ENCODE data around the gene GSTP1. TPM values are rescaled to one million over a fixed set of nuclear protein-coding genes. Genes with fewer than 3 reads are reported as not detected.

GSTP1 gene
- total RNA-seq, result 495 and 721 TPM in 2 replicates

DNA sequence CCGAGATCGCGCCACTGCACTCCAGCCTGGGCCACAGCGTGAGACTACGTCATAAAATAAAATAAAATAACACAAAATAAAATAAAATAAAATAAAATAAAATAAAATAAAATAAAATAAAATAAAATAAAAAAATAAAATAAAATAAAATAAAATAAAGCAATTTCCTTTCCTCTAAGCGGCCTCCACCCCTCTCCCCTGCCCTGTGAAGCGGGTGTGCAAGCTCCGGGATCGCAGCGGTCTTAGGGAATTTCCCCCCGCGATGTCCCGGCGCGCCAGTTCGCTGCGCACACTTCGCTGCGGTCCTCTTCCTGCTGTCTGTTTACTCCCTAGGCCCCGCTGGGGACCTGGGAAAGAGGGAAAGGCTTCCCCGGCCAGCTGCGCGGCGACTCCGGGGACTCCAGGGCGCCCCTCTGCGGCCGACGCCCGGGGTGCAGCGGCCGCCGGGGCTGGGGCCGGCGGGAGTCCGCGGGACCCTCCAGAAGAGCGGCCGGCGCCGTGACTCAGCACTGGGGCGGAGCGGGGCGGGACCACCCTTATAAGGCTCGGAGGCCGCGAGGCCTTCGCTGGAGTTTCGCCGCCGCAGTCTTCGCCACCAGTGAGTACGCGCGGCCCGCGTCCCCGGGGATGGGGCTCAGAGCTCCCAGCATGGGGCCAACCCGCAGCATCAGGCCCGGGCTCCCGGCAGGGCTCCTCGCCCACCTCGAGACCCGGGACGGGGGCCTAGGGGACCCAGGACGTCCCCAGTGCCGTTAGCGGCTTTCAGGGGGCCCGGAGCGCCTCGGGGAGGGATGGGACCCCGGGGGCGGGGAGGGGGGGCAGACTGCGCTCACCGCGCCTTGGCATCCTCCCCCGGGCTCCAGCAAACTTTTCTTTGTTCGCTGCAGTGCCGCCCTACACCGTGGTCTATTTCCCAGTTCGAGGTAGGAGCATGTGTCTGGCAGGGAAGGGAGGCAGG, at the start of gene GSTP1:
Gene GSTP1, plus strand, starts transcription at position 566 of the 958 bp plus-strand sequence. Its CDS starts 32 bp downstream, at position 598.
- peak; percentile 93 for DNase-seq (ENCODE audit: low read depth)
- TF ChIP-seq, protein P1, sequence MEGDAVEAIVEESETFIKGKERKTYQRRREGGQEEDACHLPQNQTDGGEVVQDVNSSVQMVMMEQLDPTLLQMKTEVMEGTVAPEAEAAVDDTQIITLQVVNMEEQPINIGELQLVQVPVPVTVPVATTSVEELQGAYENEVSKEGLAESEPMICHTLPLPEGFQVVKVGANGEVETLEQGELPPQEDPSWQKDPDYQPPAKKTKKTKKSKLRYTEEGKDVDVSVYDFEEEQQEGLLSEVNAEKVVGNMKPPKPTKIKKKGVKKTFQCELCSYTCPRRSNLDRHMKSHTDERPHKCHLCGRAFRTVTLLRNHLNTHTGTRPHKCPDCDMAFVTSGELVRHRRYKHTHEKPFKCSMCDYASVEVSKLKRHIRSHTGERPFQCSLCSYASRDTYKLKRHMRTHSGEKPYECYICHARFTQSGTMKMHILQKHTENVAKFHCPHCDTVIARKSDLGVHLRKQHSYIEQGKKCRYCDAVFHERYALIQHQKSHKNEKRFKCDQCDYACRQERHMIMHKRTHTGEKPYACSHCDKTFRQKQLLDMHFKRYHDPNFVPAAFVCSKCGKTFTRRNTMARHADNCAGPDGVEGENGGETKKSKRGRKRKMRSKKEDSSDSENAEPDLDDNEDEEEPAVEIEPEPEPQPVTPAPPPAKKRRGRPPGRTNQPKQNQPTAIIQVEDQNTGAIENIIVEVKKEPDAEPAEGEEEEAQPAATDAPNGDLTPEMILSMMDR (IDR thresholded peaks at IDR 0.05; ENCODE audit: insufficient read depth, low read depth, low read length), result peak; percentile 68
- peak within 1 kb of the TSS; percentile 80 for H3K4me3 ChIP-seq (ENCODE audit: low read depth, low read length)

DNA sequence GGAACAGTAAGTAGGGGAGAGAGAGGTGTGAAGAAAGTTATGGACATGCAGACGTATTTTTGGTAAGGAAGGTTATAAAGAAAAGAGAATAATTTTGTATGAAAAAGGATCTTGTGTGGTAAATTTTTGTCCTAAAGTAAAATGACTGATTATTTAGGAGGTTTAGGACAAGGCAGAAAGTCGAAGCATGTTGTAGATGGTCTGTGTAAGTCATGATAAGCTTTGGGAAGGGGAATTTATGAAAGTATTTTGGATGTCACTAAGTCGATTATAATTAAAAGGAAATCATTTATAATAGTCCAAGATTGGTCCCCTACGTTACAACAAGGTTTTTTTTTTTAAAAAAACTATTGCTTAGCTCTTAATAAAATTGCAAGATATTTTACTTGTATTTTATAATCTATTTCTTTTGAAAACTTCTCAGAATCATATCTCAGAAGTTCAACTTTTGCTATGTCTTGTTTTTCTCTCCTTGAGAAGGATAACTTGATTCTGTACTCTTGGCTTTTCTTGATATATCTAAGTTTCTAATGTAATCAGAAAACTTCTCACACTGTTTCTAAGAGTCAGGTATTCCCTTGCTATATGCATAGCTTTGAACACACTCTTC, 49.4 kb upstream of the GSTP1 start:
- peak; percentile 6 for DNase-seq (ENCODE audit: low read depth)
- H3K4me3 ChIP-seq (ENCODE audit: low read depth, low read length), result no peak overlapping the region
- TF ChIP-seq, protein P1 (IDR thresholded peaks at IDR 0.05; ENCODE audit: insufficient read depth, low read depth, low read length), result no peak

DNA sequence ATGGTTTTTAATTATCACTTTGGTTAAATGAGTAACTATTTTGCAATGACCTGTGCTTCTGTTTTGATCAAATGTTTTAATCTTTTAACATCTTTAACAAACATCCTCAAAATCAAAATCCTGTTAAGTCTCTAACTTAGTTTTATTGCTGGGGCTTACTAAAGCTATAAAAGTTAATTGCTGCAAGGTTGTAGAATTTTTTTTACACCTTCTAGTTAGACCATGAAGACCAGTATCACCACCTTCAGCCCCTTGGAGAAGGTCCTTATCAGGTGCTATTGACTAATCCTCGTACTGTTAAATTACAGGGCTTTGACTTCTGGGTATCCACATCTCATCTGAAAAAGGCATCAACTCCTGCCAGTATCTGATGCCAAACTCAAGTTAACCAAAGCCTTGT, 48.1 kb upstream of the GSTP1 start:
- H3K4me3 ChIP-seq (ENCODE audit: low read depth, low read length), result no peak overlapping the region
- no peak for DNase-seq (ENCODE audit: low read depth)
- TF ChIP-seq, protein P1 (IDR thresholded peaks at IDR 0.05; ENCODE audit: insufficient read depth, low read depth, low read length), result no peak

DNA sequence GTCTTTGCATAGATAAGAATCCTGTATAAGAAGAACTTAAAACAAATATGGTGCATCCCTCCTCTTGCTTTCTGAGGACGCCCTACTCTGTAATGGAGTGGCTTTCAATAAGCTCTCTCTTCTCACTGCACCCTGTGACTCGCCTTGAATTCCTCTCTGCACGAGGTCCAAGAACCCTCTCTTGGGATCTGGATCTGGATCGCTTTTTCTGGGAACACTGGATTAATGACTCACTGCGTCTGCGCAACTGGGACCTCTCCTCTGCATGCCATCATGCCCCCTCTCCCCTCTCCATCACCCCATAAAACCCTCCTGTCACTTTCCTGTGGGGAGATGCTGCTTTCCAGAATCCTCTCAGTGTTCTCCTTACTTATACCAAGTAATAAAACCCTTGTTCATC, 45.3 kb upstream of the GSTP1 start:
- H3K4me3 ChIP-seq (ENCODE audit: low read depth, low read length), result no peak overlapping the region
- TF ChIP-seq, protein P1 (IDR thresholded peaks at IDR 0.05; ENCODE audit: insufficient read depth, low read depth, low read length), result no peak
- peak; percentile 12 for DNase-seq (ENCODE audit: low read depth)

DNA sequence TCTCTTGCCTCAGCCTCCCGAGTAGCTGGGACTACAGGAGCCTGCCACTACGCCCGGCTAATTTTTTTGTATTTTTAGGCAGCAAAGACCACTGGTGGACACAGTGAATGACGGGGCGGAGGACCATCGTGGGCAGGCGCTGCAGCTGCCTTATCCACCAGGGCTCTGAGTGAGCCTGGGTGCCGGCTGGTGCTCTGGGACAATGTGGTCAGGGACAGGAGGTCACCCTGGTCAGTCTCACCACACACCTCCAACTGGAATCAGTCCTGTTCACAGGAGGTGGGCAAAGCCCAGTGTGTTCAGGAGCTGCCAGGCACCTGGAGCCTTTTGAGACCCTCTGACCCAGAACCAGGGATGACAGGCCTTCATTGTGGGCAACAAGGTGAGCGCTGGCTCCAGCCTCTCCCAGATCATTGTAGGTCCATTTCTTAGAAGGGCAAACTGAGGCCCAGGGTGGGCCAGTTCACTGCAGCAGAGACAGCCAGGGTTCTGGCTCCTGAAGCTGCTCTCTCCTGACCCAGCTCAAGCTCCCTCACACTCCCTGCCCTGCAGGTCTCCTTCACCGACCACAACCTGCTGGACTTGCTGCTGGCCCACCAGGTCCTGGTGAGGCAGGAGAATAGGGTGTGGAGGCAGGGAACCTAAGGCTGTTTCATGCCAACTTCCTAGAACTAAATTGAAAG, 44.6 kb upstream of the GSTP1 start:
- DNase-seq (ENCODE audit: low read depth), result no peak
- no peak overlapping the region for H3K4me3 ChIP-seq (ENCODE audit: low read depth, low read length)
- TF ChIP-seq, protein P1 (IDR thresholded peaks at IDR 0.05; ENCODE audit: insufficient read depth, low read depth, low read length), result no peak

DNA sequence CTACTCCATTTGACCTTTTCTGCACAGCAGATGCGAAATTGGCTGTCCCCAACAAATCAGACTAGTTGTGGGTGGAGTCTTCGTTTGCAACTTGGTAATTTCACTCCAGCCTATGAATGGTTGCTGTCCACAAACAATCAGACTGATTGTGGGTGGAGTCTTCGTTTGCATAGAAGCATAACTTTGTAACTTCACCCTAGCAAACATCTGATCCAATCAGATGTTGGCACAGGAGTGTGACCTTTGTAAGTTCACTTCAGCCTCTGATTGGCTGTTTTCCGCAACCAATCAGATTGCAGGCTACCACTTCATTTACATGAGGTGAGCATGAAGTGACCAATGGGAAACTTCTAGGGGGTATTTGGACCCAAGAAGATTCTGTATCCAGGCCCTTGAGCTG, 44.1 kb upstream of the GSTP1 start:
- no peak for DNase-seq (ENCODE audit: low read depth)
- H3K4me3 ChIP-seq (ENCODE audit: low read depth, low read length), result no peak overlapping the region

More for the DNA sequence above, 44.1 kb upstream of the GSTP1 start:
- TF ChIP-seq, protein P1 (IDR thresholded peaks at IDR 0.05; ENCODE audit: insufficient read depth, low read depth, low read length), result no peak
